Measurements from ENCODE around the gene PCDH9.

Gene PCDH9

GRCh38 chr13:66803013-66803807 is 426.9 kb downstream of the PCDH9 start:
- H3K18ac ChIP-seq (ENCODE audit: low read depth in 1 of 2, low read length in 2 of 2): no peak overlapping the region
- H2AFZ ChIP-seq (ENCODE audit: low read depth, low read length): no peak overlapping the region
- H3K14ac ChIP-seq (ENCODE audit: low read length in 2 of 2): no peak overlapping the region
- H4K91ac ChIP-seq (ENCODE audit: low read length): no peak overlapping the region
- no peaks in the 10 kb centered on the region for H3K4me1 ChIP-seq (ENCODE audit: control insufficient read depth, insufficient read depth, low read depth, low read length)
- no peaks in the 10 kb centered on the region for H3K27me3 ChIP-seq (ENCODE audit: control insufficient read depth in 1 of 2, insufficient read depth in 1 of 2, low read length in 2 of 2)
- WGBS: 93% methylated on average over 2 of the region's 5 CpGs
- H4K8ac ChIP-seq (ENCODE audit: low read length): no peak overlapping the region
- H2BK5ac ChIP-seq (ENCODE audit: low read depth, low read length, poor library complexity, severe bottlenecking): no peak overlapping the region
- H2BK15ac ChIP-seq (ENCODE audit: low read depth, poor library complexity, severe bottlenecking): no peak overlapping the region
- no peak overlapping the region for H2BK120ac ChIP-seq (ENCODE audit: low read depth, low read length)
- DNase-seq: no peak
- H3K79me1 ChIP-seq (replicated peaks; ENCODE audit: low read length, poor library complexity, severe bottlenecking): no peaks in the 10 kb centered on the region
- no peak overlapping the region for H3K4ac ChIP-seq (ENCODE audit: low read depth in 1 of 2, low read length in 2 of 2)
- H3K36me3 ChIP-seq (ENCODE audit: control insufficient read depth in 1 of 2, insufficient read depth in 2 of 2, low read depth in 1 of 2, low read length in 2 of 2): no peaks in the 10 kb centered on the region
- H3K4me3 ChIP-seq (ENCODE audit: insufficient read depth in 1 of 2, low read depth in 1 of 2, low read length in 2 of 2): no peak overlapping the region
- H3K9ac ChIP-seq (ENCODE audit: low read length): no peak overlapping the region
- no peak overlapping the region for H3K23ac ChIP-seq (ENCODE audit: low read length in 2 of 2)
- no peak overlapping the region for H3K27ac ChIP-seq (ENCODE audit: low read length, poor library complexity, severe bottlenecking)
- H2BK12ac ChIP-seq (ENCODE audit: low read length in 2 of 2): peak overlapping the region in 1 of 2 experiments; percentile 54
- no peak overlapping the region for H3K4me2 ChIP-seq (ENCODE audit: low read length, poor library complexity, severe bottlenecking)
- H3K9me3 ChIP-seq (ENCODE audit: control insufficient read depth, low read length): no peaks in the 10 kb centered on the region
- H2AK5ac ChIP-seq (ENCODE audit: low read length, severe bottlenecking): no peak overlapping the region

- Histone ChIP-seq H3K18ac (ENCODE audit: low read depth in 1 of 2, low read length in 2 of 2) (no peak overlapping the region), H3K14ac (ENCODE audit: low read length in 2 of 2) (no peak overlapping the region), H3K9ac (ENCODE audit: low read length) (no peak overlapping the region), H3K4me1 (ENCODE audit: control insufficient read depth, insufficient read depth, low read depth, low read length) (no peaks in the 10 kb centered on the region), H3K27ac (ENCODE audit: low read length, poor library complexity, severe bottlenecking) (no peak overlapping the region), H2BK12ac (ENCODE audit: low read length in 2 of 2) (no peak overlapping the region), H3K4ac (ENCODE audit: low read depth in 1 of 2, low read length in 2 of 2) (no peak overlapping the region), H3K79me1 (replicated peaks; ENCODE audit: low read length, poor library complexity, severe bottlenecking) (no peaks in the 10 kb centered on the region), H3K4me3 (ENCODE audit: insufficient read depth in 1 of 2, low read depth in 1 of 2, low read length in 2 of 2) (no peak overlapping the region), H3K36me3 (ENCODE audit: control insufficient read depth in 1 of 2, insufficient read depth in 2 of 2, low read depth in 1 of 2, low read length in 2 of 2) (no peaks in the 10 kb centered on the region), H3K23ac (ENCODE audit: low read length in 2 of 2) (no peak overlapping the region), H2AK5ac (ENCODE audit: low read length, severe bottlenecking) (no peak overlapping the region), H2BK15ac (ENCODE audit: low read depth, poor library complexity, severe bottlenecking) (no peak overlapping the region), H4K8ac (ENCODE audit: low read length) (no peak overlapping the region), H4K91ac (ENCODE audit: low read length) (no peak overlapping the region), H2BK120ac (ENCODE audit: low read depth, low read length) (no peak overlapping the region), H2AFZ (ENCODE audit: low read depth, low read length) (no peak overlapping the region), H2BK5ac (ENCODE audit: low read depth, low read length, poor library complexity, severe bottlenecking) (no peak overlapping the region), H3K9me3 (ENCODE audit: control insufficient read depth, low read length) (no peaks in the 10 kb centered on the region), H3K27me3 (ENCODE audit: control insufficient read depth in 1 of 2, insufficient read depth in 1 of 2, low read length in 2 of 2) (no peaks in the 10 kb centered on the region), H3K4me2 (ENCODE audit: low read length, poor library complexity, severe bottlenecking) (no peak overlapping the region)
- 57% methylated on average over 1 of the region's 2 CpGs for WGBS
- DNase-seq: no peak
Observed at GRCh38 chr13:66795636-66796035, 434.5 kb downstream of the PCDH9 start.

- H3K14ac ChIP-seq (ENCODE audit: low read length in 2 of 2): no peak overlapping the region
- H2BK120ac ChIP-seq (ENCODE audit: low read depth, low read length): no peak overlapping the region
- no peak overlapping the region for H3K23ac ChIP-seq (ENCODE audit: low read length in 2 of 2)
- 95% methylated on average over 3 of the region's 5 CpGs for WGBS
- no peak for DNase-seq
- no peak overlapping the region for H2AK5ac ChIP-seq (ENCODE audit: low read length, severe bottlenecking)
- no peaks in the 10 kb centered on the region for H3K4me1 ChIP-seq (ENCODE audit: control insufficient read depth, insufficient read depth, low read depth, low read length)
- no peaks in the 10 kb centered on the region for H3K27me3 ChIP-seq (ENCODE audit: control insufficient read depth in 1 of 2, insufficient read depth in 1 of 2, low read length in 2 of 2)
- H3K9ac ChIP-seq (ENCODE audit: low read length): no peak overlapping the region
- no peaks in the 10 kb centered on the region for H3K36me3 ChIP-seq (ENCODE audit: control insufficient read depth in 1 of 2, insufficient read depth in 2 of 2, low read depth in 1 of 2, low read length in 2 of 2)
- H2BK5ac ChIP-seq (ENCODE audit: low read depth, low read length, poor library complexity, severe bottlenecking): no peak overlapping the region
- peak overlapping the region in 1 of 2 experiments; percentile 26 for H3K4ac ChIP-seq (ENCODE audit: low read depth in 1 of 2, low read length in 2 of 2)
- H2BK15ac ChIP-seq (ENCODE audit: low read depth, poor library complexity, severe bottlenecking): no peak overlapping the region
- H4K91ac ChIP-seq (ENCODE audit: low read length): no peak overlapping the region
- no peaks in the 10 kb centered on the region for H3K9me3 ChIP-seq (ENCODE audit: control insufficient read depth, low read length)
- no peak overlapping the region for H4K8ac ChIP-seq (ENCODE audit: low read length)
- no peak overlapping the region for H2AFZ ChIP-seq (ENCODE audit: low read depth, low read length)
- no peak overlapping the region for H3K27ac ChIP-seq (ENCODE audit: low read length, poor library complexity, severe bottlenecking)
- no peak overlapping the region for H3K4me3 ChIP-seq (ENCODE audit: insufficient read depth in 1 of 2, low read depth in 1 of 2, low read length in 2 of 2)
- no peak overlapping the region for H3K18ac ChIP-seq (ENCODE audit: low read depth in 1 of 2, low read length in 2 of 2)
- H3K4me2 ChIP-seq (ENCODE audit: low read length, poor library complexity, severe bottlenecking): no peak overlapping the region
- no peak overlapping the region for H2BK12ac ChIP-seq (ENCODE audit: low read length in 2 of 2)
- H3K79me1 ChIP-seq (replicated peaks; ENCODE audit: low read length, poor library complexity, severe bottlenecking): no peaks in the 10 kb centered on the region
Observed at GRCh38 chr13:66794340-66795031, 435.6 kb downstream of the PCDH9 start.

GRCh38 chr13:66790861-66791260 is 439.3 kb downstream of the PCDH9 start:
- no peak overlapping the region for H3K18ac ChIP-seq (ENCODE audit: low read depth in 1 of 2, low read length in 2 of 2)
- no peaks in the 10 kb centered on the region for H3K4me1 ChIP-seq (ENCODE audit: control insufficient read depth, insufficient read depth, low read depth, low read length)
- no peak overlapping the region for H2AFZ ChIP-seq (ENCODE audit: low read depth, low read length)
- WGBS: 93% methylated on average over 2 of the region's 2 CpGs
- no peak overlapping the region for H3K23ac ChIP-seq (ENCODE audit: low read length in 2 of 2)
- no peaks in the 10 kb centered on the region for H3K9me3 ChIP-seq (ENCODE audit: control insufficient read depth, low read length)
- H3K9ac ChIP-seq (ENCODE audit: low read length): no peak overlapping the region
- no peak overlapping the region for H2BK5ac ChIP-seq (ENCODE audit: low read depth, low read length, poor library complexity, severe bottlenecking)
- H3K4me2 ChIP-seq (ENCODE audit: low read length, poor library complexity, severe bottlenecking): no peak overlapping the region
- H3K27me3 ChIP-seq (ENCODE audit: control insufficient read depth in 1 of 2, insufficient read depth in 1 of 2, low read length in 2 of 2): no peaks in the 10 kb centered on the region
- no peak overlapping the region for H2AK5ac ChIP-seq (ENCODE audit: low read length, severe bottlenecking)
- no peak overlapping the region for H3K14ac ChIP-seq (ENCODE audit: low read length in 2 of 2)
- no peak for DNase-seq
- H2BK120ac ChIP-seq (ENCODE audit: low read depth, low read length): no peak overlapping the region
- no peaks in the 10 kb centered on the region for H3K36me3 ChIP-seq (ENCODE audit: control insufficient read depth in 1 of 2, insufficient read depth in 2 of 2, low read depth in 1 of 2, low read length in 2 of 2)
- no peak overlapping the region for H3K4me3 ChIP-seq (ENCODE audit: insufficient read depth in 1 of 2, low read depth in 1 of 2, low read length in 2 of 2)
- H4K91ac ChIP-seq (ENCODE audit: low read length): no peak overlapping the region
- H4K8ac ChIP-seq (ENCODE audit: low read length): no peak overlapping the region
- H3K79me1 ChIP-seq (replicated peaks; ENCODE audit: low read length, poor library complexity, severe bottlenecking): no peaks in the 10 kb centered on the region
- no peak overlapping the region for H3K27ac ChIP-seq (ENCODE audit: low read length, poor library complexity, severe bottlenecking)
- H3K4ac ChIP-seq (ENCODE audit: low read depth in 1 of 2, low read length in 2 of 2): no peak overlapping the region
- H2BK15ac ChIP-seq (ENCODE audit: low read depth, poor library complexity, severe bottlenecking): no peak overlapping the region
- no peak overlapping the region for H2BK12ac ChIP-seq (ENCODE audit: low read length in 2 of 2)
